ENCODE measurements around the gene MAP1LC3B. TPM values are rescaled to one million over a fixed set of nuclear protein-coding genes. Genes with fewer than 3 reads are reported as not detected.

The MAP1LC3B gene
- total RNA-seq, 1 experiment from 2014 or later, result 72.3 TPM

DNA sequence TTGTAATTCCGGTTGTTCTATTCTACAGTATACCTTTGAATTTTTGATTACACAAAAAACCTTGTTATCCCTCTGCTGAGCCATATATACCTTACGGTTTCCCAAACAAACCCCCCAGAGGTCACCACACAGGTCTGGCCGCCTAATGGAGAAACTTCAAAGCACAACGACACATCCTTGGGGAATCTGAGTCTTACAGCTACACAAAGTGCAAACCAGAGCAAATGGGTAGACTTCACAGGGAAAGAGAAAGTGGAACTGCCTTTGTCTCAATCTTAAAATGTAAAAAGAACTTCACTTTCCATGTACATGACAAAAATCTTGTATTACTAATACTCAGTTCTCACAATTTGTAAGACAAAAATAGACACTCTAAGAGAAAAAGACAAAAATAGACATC lies 11.3 kb upstream of the MAP1LC3B start:
- POLR2A ChIA-PET, result interaction anchor here (0.8 kb wide), 1 partner anchor 64 kb away, joined by 3 read pairs; the partner anchor contains the start of gene C16orf95
- H3K27ac Mint-ChIP-seq (ENCODE audit: unreplicated experiment), result peak overlapping the region; percentile 35
- CTCF ChIA-PET, result interaction anchor here (1.8 to 3.4 kb wide), 3 partner anchors 11 to 64 kb away, joined by 6 to 16 read pairs (median 7); partner anchors contain the start of gene C16orf95
- no TSS peak for BruUV-seq (replicated peaks)
- DNase-seq, result peak in 1 of 2 experiments; percentile 35
- H3K36me3 Mint-ChIP-seq (ENCODE audit: insufficient read depth, unreplicated experiment), result peaks cover 72% of the 10 kb centered on the region
- peak overlapping the region; percentile 82 for H3K4me3 Mint-ChIP-seq (ENCODE audit: unreplicated experiment)
- H3K9me3 Mint-ChIP-seq (ENCODE audit: unreplicated experiment), result no peaks in the 10 kb centered on the region
- TF ChIP-seq, protein P1, sequence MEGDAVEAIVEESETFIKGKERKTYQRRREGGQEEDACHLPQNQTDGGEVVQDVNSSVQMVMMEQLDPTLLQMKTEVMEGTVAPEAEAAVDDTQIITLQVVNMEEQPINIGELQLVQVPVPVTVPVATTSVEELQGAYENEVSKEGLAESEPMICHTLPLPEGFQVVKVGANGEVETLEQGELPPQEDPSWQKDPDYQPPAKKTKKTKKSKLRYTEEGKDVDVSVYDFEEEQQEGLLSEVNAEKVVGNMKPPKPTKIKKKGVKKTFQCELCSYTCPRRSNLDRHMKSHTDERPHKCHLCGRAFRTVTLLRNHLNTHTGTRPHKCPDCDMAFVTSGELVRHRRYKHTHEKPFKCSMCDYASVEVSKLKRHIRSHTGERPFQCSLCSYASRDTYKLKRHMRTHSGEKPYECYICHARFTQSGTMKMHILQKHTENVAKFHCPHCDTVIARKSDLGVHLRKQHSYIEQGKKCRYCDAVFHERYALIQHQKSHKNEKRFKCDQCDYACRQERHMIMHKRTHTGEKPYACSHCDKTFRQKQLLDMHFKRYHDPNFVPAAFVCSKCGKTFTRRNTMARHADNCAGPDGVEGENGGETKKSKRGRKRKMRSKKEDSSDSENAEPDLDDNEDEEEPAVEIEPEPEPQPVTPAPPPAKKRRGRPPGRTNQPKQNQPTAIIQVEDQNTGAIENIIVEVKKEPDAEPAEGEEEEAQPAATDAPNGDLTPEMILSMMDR (IDR thresholded peaks at IDR 0.05; ENCODE audit: insufficient read depth in 1 of 2, low read depth in 1 of 2, low read length in 1 of 2, severe bottlenecking in 1 of 2, unreplicated experiment in 1 of 2), result no peak
- intact Hi-C loops (cut with micrococcal nuclease; ENCODE audit: unreplicated experiment), result loop anchor here (5.0 to 10.0 kb wide), 2 partner anchors 571 to 826 kb away; partner anchors contain the start of genes BANP and MTHFSD
- Histone ChIP-seq H3K4me3 (ENCODE audit: low read depth, low read length) (no peak overlapping the region), H3K36me3 (ENCODE audit: control insufficient read depth, insufficient read depth, low read length) (no peaks in the 10 kb centered on the region), H3K9me3 (no peaks in the 10 kb centered on the region), H3K4me1 (peaks cover 45% of the 10 kb centered on the region), H3K27me3 (replicated peaks; ENCODE audit: control insufficient read depth, insufficient read depth, low read length) (no peaks in the 10 kb centered on the region)
- peaks cover 2% of the 10 kb centered on the region for H3K27me3 Mint-ChIP-seq (ENCODE audit: insufficient read depth, unreplicated experiment)
- peaks cover 26% of the 10 kb centered on the region for H3K4me1 Mint-ChIP-seq (ENCODE audit: low read depth, unreplicated experiment)

DNA sequence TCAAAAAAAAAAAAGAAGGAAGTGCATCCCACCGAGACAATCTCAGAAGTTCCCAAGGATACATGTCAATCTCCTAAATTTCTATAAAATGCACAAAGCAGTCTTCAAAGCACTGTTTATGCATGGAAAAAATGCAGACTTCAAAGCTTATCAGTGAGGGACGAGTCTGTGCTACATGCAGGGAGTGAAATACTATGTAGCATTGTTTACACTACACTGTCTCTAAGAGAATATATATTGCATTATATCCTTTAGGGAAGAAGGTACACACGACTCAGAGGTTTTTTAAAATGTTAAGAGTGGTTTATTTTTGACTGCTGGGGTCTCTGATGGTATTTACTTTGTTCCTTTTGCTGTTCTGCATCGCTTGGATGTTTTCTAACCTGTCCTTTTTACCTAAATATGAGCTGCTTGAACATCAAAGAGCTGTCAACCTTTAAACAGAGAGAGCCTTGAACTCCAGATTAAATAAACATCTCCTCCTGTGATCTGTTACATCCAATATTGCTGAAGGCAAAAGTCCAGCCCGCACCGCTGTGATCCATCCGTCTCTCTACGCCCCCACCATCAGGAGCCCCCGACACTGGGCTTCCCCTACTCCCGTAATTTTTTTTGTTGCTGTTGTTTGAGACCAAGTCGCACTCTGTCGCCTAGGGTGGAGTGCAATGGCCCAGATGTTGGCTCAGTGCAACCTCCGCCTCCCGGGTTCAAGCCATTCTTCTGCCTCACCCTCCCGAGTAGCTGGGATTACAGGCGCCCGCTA lies 9.9 kb upstream of the MAP1LC3B start:
- DNase-seq, result peak in 1 of 2 experiments; percentile 29
- ChIA-PET CTCF (interaction anchor here (0.6 to 3.4 kb wide), 4 partner anchors 12 to 1355 kb away, joined by 3 to 16 read pairs (median 7); partner anchors contain the start of gene C16orf95), POLR2A (interaction anchor here (0.5 to 2.8 kb wide), 2 partner anchors 14 to 65 kb away, joined by 4 to 38 read pairs; partner anchors contain the start of gene C16orf95)
- H3K4me3 ChIP-seq (ENCODE audit: low read depth, low read length), result peak overlapping the region; percentile 90
- peaks cover 46% of the 10 kb centered on the region for H3K4me1 ChIP-seq
- H3K4me1 Mint-ChIP-seq (ENCODE audit: low read depth, unreplicated experiment), result peaks cover 33% of the 10 kb centered on the region
- H3K9me3 ChIP-seq, result no peaks in the 10 kb centered on the region
- peaks cover 2% of the 10 kb centered on the region for H3K27me3 Mint-ChIP-seq (ENCODE audit: insufficient read depth, unreplicated experiment)
- intact Hi-C loops (cut with micrococcal nuclease; ENCODE audit: unreplicated experiment), result loop anchor here (2.0 to 10.0 kb wide), 3 partner anchors 65 to 827 kb away; partner anchors contain the start of genes BANP, C16orf95 and MTHFSD
- TSS peak; percentile 33 for BruUV-seq (replicated peaks)
- peak overlapping the region; percentile 82 for H3K4me3 Mint-ChIP-seq (ENCODE audit: unreplicated experiment)
- no peaks in the 10 kb centered on the region for H3K27me3 ChIP-seq (replicated peaks; ENCODE audit: control insufficient read depth, insufficient read depth, low read length)
- TF ChIP-seq, protein P1 (IDR thresholded peaks at IDR 0.05; ENCODE audit: insufficient read depth in 1 of 2, low read depth in 1 of 2, low read length in 1 of 2, severe bottlenecking in 1 of 2, unreplicated experiment in 1 of 2), result no peak
- no peaks in the 10 kb centered on the region for H3K36me3 ChIP-seq (ENCODE audit: control insufficient read depth, insufficient read depth, low read length)
- peak overlapping the region; percentile 35 for H3K27ac Mint-ChIP-seq (ENCODE audit: unreplicated experiment)
- no peaks in the 10 kb centered on the region for H3K9me3 Mint-ChIP-seq (ENCODE audit: unreplicated experiment)
- H3K36me3 Mint-ChIP-seq (ENCODE audit: insufficient read depth, unreplicated experiment), result peaks cover 59% of the 10 kb centered on the region

DNA sequence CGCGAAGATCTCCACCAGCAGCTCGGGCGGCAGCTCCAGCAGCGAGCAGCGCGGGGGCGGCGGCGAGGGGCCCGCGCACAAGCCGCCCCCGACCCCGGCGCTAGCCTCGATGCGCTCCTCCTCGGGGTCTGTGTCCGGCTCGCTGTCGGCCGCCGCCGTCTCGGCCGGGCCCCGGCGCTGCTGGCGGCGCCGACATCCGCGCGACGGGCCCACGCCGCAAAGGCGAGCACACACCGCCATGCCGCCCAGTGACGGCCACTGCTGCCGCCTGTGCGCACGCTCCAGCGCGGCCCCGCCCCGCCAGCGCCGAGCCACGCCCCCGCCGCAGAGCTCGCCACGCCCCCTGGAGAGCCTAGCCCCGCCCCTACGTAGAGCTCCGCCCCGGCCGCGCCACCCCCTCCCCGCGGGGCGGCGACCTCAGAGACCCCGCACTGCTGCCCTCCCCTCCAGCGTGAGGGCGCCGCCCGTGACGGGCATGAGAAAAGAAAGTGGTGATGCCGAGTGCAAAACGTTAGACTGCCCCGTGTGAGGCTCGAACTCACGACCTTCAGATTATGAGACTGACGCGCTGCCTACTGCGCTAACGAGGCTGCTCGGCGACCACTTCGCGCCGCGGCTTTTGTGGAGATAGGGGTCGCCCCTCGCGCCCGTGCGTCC lies 8.5 kb upstream of the MAP1LC3B start, which contains the start of gene FBXO31:
TSS of gene FBXO31 (minus strand) at position 272 of the 657 bp plus-strand sequence. CDS start at position 240, 32 bp downstream.
- POLR2A ChIA-PET, result interaction anchor here (0.6 to 2.8 kb wide), 13 partner anchors 9 to 567 kb away, joined by 3 to 38 read pairs (median 4); partner anchors contain the start of genes BANP, C16orf95 and KLHDC4
- peak within 1 kb of the TSS; percentile 82 for H3K4me3 Mint-ChIP-seq (ENCODE audit: unreplicated experiment)
- peaks cover 58% of the 10 kb centered on the region for H3K36me3 Mint-ChIP-seq (ENCODE audit: insufficient read depth, unreplicated experiment)
- peak; percentile 91 to 96 for DNase-seq
- H3K4me1 Mint-ChIP-seq (ENCODE audit: low read depth, unreplicated experiment), result peaks cover 46% of the 10 kb centered on the region
- H3K27me3 ChIP-seq (replicated peaks; ENCODE audit: control insufficient read depth, insufficient read depth, low read length), result no peaks in the 10 kb centered on the region
- H3K27me3 Mint-ChIP-seq (ENCODE audit: insufficient read depth, unreplicated experiment), result peaks cover 2% of the 10 kb centered on the region
- no peaks in the 10 kb centered on the region for H3K36me3 ChIP-seq (ENCODE audit: control insufficient read depth, insufficient read depth, low read length)
- intact Hi-C loops (cut with micrococcal nuclease; ENCODE audit: unreplicated experiment), result loop anchor here (1.0 to 10.0 kb wide), 5 partner anchors 9 to 829 kb away; partner anchors contain the start of genes BANP, C16orf95, MAP1LC3B and MTHFSD
- TF ChIP-seq, protein P1 (IDR thresholded peaks at IDR 0.05; ENCODE audit: insufficient read depth in 1 of 2, low read depth in 1 of 2, low read length in 1 of 2, severe bottlenecking in 1 of 2, unreplicated experiment in 1 of 2), result peak in 1 of 2 experiments; percentile 12
- no peaks in the 10 kb centered on the region for H3K9me3 Mint-ChIP-seq (ENCODE audit: unreplicated experiment)
- no TSS peak for BruUV-seq (replicated peaks)
- CTCF ChIA-PET, result interaction anchor here (0.6 to 3.4 kb wide), 10 partner anchors 9 to 567 kb away, joined by 3 to 16 read pairs (median 4); partner anchors contain the start of genes BANP, C16orf95 and MAP1LC3B
- no peaks in the 10 kb centered on the region for H3K9me3 ChIP-seq
- peaks cover 50% of the 10 kb centered on the region for H3K4me1 ChIP-seq
- H3K27ac Mint-ChIP-seq (ENCODE audit: unreplicated experiment), result peak within 1 kb of the TSS; percentile 97
- H3K4me3 ChIP-seq (ENCODE audit: low read depth, low read length), result peak within 1 kb of the TSS; percentile 90
